Chondrocyte (in vitro differentiated cells): ENCODE measurements around the gene SIDT2. TPM values are rescaled to one million over a fixed set of nuclear protein-coding genes. Genes with fewer than 3 reads are reported as not detected.
"Not testable (repeated sequence)": the region's sequence is repeated elsewhere in the genome, so short reads cannot be mapped to it uniquely, and the experiment has no call there.

Experiments used
- DNase-seq: peaks from one replicate; pipeline ENCODE4 v3.0.0; 2021; ENCODE audit warnings: mixed read lengths, low spot score
- H3K27ac Mint-ChIP-seq: one replicate; pipeline ENCODE4 v1.8.0; 2021; ENCODE audit warnings: mild to moderate bottlenecking, moderate library complexity, mixed read lengths; ENCODE audit not compliant: unreplicated experiment
- H3K27me3 Mint-ChIP-seq: 2 replicates; pipeline ENCODE4 v1.8.0; 2021; ENCODE audit warnings: low read depth, mixed read lengths
- H3K36me3 Mint-ChIP-seq: 2 replicates; pipeline ENCODE4 v1.8.0; 2021; ENCODE audit warnings: low read depth, mixed read lengths
- H3K4me1 Mint-ChIP-seq: 2 replicates; pipeline ENCODE4 v1.8.0; 2021; ENCODE audit warnings: low read depth, mild to moderate bottlenecking, mixed read lengths
- H3K4me3 Mint-ChIP-seq: one replicate; pipeline ENCODE4 v1.8.0; 2021; ENCODE audit warnings: mild to moderate bottlenecking, moderate library complexity, mixed read lengths; ENCODE audit not compliant: unreplicated experiment
- H3K9me3 Mint-ChIP-seq: 2 replicates; pipeline ENCODE4 v1.8.0; 2021; ENCODE audit warnings: low read depth, mixed read lengths
- total RNA-seq: library from RNA; stranded (reverse); gene quantifications from 3 replicates; pipeline ENCODE4 v1.2.1, GENCODE V29; 2021
- TF ChIP-seq, protein P1 (sequence below): fragments of 200-600 bp; sonication (generic); IDR thresholded peaks from 2 replicates; pipeline ENCODE4 v1.5.0; 2021; ENCODE audit warnings: antibody characterized with exemption, mild to moderate bottlenecking, moderate library complexity

Gene SIDT2
- total RNA-seq, 1 donor from 2014 or later: 38.8 TPM

DNA sequence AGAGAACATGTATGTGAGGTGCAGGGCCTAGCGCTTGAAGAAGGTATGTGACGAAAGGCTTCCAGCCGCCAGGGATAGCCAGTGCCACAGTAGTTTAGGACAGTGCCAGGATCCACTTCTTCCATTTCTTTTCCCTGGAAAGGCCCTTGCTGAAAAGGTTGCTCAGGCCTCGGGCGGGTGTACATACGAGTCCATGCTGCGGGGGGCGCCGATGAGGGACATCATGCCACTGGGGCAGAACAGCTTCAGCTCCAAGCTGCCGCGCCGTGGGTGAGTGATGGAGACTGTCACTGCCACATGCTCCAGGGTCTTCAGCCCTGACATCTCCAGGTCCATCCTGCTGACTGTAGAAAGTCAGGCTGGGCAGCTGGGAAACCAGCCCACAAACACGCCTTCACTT, 30.2 kb downstream of the SIDT2 start:
- Mint-ChIP-seq H3K27ac (peak overlapping the region; percentile 54), H3K36me3 (peaks cover 31% of the 10 kb centered on the region), H3K4me1 (peaks cover 22% of the 10 kb centered on the region)
- H3K9me3 Mint-ChIP-seq, H3K27me3 Mint-ChIP-seq, H3K4me3 Mint-ChIP-seq, DNase-seq: not testable (repeated sequence)
- TF ChIP-seq, protein P1, sequence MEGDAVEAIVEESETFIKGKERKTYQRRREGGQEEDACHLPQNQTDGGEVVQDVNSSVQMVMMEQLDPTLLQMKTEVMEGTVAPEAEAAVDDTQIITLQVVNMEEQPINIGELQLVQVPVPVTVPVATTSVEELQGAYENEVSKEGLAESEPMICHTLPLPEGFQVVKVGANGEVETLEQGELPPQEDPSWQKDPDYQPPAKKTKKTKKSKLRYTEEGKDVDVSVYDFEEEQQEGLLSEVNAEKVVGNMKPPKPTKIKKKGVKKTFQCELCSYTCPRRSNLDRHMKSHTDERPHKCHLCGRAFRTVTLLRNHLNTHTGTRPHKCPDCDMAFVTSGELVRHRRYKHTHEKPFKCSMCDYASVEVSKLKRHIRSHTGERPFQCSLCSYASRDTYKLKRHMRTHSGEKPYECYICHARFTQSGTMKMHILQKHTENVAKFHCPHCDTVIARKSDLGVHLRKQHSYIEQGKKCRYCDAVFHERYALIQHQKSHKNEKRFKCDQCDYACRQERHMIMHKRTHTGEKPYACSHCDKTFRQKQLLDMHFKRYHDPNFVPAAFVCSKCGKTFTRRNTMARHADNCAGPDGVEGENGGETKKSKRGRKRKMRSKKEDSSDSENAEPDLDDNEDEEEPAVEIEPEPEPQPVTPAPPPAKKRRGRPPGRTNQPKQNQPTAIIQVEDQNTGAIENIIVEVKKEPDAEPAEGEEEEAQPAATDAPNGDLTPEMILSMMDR: peak; percentile 57

DNA sequence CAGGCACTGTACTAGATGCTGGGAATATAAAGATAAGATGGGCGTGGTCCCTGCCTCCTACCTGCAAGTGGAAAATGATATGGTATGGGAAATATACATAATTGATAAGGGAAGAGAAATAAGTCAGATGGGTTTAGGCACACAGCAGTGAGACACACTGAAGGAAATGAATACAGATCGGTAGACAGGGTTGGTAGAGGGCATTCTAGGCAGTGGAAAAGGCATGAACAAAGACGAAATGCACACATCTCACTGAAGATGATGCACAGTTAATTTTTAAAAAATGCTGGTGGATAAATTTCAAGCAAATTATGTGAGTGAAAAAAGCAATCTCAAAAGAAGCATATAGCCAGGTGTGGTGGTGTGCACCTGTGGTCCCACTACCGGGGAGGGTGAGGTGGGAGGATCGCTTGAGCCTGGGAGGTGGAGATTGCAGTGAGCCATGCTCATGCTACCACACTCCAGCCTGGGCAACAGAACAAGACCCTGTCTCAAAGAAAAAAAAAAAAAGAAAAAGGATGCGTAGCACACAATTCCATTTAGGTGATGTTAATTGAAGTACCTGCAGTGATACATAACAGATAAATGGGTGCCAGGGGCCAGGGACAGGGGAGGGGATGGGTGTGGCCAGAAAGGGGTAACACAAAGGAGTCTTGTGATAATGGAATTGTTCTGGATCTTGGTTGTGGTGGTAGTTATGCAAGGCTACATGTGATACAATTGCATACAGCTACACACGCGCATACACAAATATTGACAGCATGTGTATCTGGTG, 31.0 kb downstream of the SIDT2 start:
- H3K4me1 Mint-ChIP-seq: peaks cover 13% of the 10 kb centered on the region
- not testable (repeated sequence) for H3K9me3 Mint-ChIP-seq, DNase-seq, H3K27me3 Mint-ChIP-seq, H3K4me3 Mint-ChIP-seq
- peaks cover 30% of the 10 kb centered on the region for H3K36me3 Mint-ChIP-seq
- H3K27ac Mint-ChIP-seq: peak overlapping the region; percentile 18

DNA sequence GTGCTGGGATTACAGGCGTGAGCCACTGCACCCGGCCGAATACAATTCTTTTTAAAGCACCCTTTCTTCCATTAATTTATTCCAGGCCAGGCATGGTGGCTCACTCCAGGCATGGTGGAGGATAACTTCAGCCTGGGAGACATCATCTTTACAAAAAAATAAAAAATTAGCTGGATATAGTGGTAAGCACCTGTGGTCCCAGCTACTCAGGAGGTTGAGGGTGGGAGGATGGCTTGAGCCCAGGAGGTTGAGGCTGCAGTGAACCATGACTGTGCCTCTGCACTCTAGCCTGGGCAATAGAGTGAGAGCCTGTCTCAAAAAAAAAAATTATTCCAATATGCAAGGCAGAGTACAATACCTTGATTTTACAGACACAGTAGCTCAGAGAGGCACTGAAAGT, 32.1 kb downstream of the SIDT2 start:
- Mint-ChIP-seq H3K36me3 (peaks cover 23% of the 10 kb centered on the region), H3K4me3 (no peak overlapping the region), H3K4me1 (peaks cover 3% of the 10 kb centered on the region), H3K9me3 (no peaks in the 10 kb centered on the region), H3K27ac (no peak overlapping the region), H3K27me3 (no peaks in the 10 kb centered on the region)
- TF ChIP-seq, protein P1: no peak
- DNase-seq: no peak

DNA sequence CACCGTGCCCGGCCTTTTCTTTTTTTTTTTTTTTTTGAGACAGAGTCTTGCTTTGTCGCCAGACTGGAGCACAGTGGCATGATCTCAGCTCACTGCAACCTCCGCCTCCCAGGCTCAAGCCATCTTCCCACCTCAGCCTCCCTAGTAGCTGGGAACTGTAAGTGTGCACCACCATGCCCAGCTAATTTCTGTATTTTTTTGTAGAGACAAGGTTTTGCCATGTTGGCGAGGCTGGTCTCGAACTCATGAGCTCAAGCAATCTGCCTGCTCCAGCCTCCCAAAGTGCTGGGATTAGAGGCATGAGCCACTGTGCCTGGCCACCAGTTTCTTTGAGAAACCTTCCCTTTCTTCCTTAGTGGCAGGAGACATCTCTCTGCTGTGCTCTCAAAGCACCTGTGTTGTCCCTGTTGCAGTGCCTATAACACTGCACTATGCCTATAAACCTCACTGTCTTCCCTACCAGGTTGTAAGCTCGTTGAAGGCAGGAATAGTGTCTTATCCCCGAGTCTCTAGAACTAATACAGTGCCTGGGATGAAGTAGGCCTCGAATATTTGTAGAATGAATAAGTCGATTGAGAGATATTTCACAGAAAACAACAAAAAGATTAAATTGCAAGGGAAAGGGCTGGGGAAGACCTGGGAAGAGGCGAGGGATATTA, 34.3 kb downstream of the SIDT2 start:
- DNase-seq: peak; percentile 27
- Mint-ChIP-seq H3K27ac (no peak overlapping the region), H3K9me3 (no peaks in the 10 kb centered on the region), H3K4me1 (peaks cover 14% of the 10 kb centered on the region), H3K36me3 (peaks cover 23% of the 10 kb centered on the region), H3K4me3 (no peak overlapping the region), H3K27me3 (no peaks in the 10 kb centered on the region)
- TF ChIP-seq, protein P1: no peak

DNA sequence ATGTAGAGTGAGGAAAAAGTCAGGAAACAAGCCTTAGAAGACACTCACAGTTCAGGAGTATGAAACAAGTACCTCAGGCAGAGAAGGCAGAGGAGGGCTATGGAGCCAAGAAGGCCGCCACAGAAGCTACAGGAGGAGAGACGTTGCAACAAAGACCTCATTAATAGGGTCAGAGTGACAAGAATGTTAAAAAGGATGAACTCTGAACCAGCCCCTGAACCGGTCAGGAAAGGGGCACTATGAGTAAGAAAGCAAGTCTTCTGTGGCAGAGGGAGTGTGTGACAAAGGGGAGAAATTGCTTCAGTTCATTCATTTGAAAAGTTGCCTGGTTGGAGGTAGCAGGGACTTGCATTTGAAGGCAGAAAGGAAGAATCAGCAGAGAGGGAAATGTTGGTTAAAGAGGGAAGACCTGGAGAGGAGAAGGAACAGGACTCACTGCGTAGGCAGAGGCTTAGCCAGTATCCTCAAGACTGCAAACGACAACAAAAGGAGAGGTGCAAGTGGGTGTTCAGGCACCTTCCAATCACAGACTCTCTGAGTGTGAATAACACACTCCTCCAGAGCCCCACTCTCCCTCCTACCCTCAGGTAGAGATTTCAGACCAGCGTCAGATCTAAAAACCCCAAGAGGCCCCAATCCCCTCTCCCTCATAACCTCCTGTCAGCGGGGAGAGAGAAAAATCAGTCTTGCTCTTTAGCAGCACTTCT, 36.0 kb downstream of the SIDT2 start:
- TF ChIP-seq, protein P1: no peak
- Mint-ChIP-seq H3K36me3 (peaks cover 29% of the 10 kb centered on the region), H3K9me3 (no peaks in the 10 kb centered on the region), H3K27ac (peak overlapping the region; percentile 34), H3K4me1 (peaks cover 32% of the 10 kb centered on the region), H3K27me3 (no peaks in the 10 kb centered on the region), H3K4me3 (no peak overlapping the region)
- DNase-seq: no peak
